Measurements from ENCODE around the gene SLIT3. TPM values are rescaled to one million over a fixed set of nuclear protein-coding genes. Genes with fewer than 3 reads are reported as not detected.

Gene SLIT3
- total and polyA plus RNA-seq, 9 of the 15 experiments (the other 6 are each of a cell fraction or from before 2014, with no cell fraction given): 0.01 to 0.04 TPM; not detected in 7

GRCh38 chr5:169013846-169014245 lies 287.1 kb downstream of the SLIT3 start:
- no peak overlapping the region for H3K9ac ChIP-seq (ENCODE audit: insufficient read depth in 1 of 2, low read depth in 2 of 2, low read length in 2 of 2)
- CTCF ChIA-PET (ENCODE audit: low intra/inter-chr PET ratio): no interaction called here
- no peak overlapping the region for H2AFZ ChIP-seq (ENCODE audit: low read depth, low read length)
- no TSS peak for BruUV-seq (replicated peaks)
- no peaks in the 10 kb centered on the region for H3K4me1 ChIP-seq (replicated peaks in 1 of 2; ENCODE audit: control insufficient read depth in 2 of 2, insufficient read depth in 2 of 2, low read length in 2 of 2)
- H3K4me3 ChIP-seq: no peak overlapping the region
- ATAC-seq: no peak
- intact Hi-C loops (cut with micrococcal nuclease) (no loop called here), in situ Hi-C loops (cut with MboI) (no loop called here)
- H3K79me2 ChIP-seq (ENCODE audit: control insufficient read depth, insufficient read depth, low read length): no peaks in the 10 kb centered on the region
- H3K27ac ChIP-seq (ENCODE audit: extremely low read depth, low read depth, low read length): no peak overlapping the region
- 0% methylated on average over 1 of the region's 1 CpG for WGBS (ENCODE audit: insufficient coverage, low coverage, missing lambda C conversion rate)
- no peaks in the 10 kb centered on the region for H4K20me1 ChIP-seq (replicated peaks; ENCODE audit: control insufficient read depth, insufficient read depth, low read length)
- no peak overlapping the region for H3K4me2 ChIP-seq (ENCODE audit: insufficient read depth, low read length)
- H3K9me1 ChIP-seq (ENCODE audit: control insufficient read depth, insufficient read depth, low read length): no peaks in the 10 kb centered on the region
- peaks cover 0 to 13% of the 10 kb centered on the region in 2 experiments; a peak in 2 of 5 replicates for H3K27me3 ChIP-seq (ENCODE audit: control insufficient read depth in 2 of 2, insufficient read depth in 2 of 2, low read length in 2 of 2)
- POLR2A ChIA-PET: interaction anchor here (0.7 kb wide), 1 partner anchor 986 kb away, joined by 3 read pairs; no protein-coding TSS in a partner anchor
- no peak for FAIRE-seq
- H3K9me3 ChIP-seq (replicated peaks; ENCODE audit: control insufficient read depth, insufficient read depth, low read depth, low read length): no peaks in the 10 kb centered on the region
- no peaks in the 10 kb centered on the region for H3K36me3 ChIP-seq (ENCODE audit: control insufficient read depth, insufficient read depth, low read length)
- no peak for DNase-seq (ENCODE audit: extremely low read depth in 1 of 4, low spot score in 3 of 4)
- TF ChIP-seq E2F6 (IDR thresholded peaks at IDR 0.05; ENCODE audit: borderline replicate concordance in 1 of 2, extremely low read depth in 1 of 2, insufficient read depth in 1 of 2, insufficient read length in 1 of 2, low read depth in 1 of 2, low read length in 1 of 2, poor library complexity in 1 of 2, severe bottlenecking in 1 of 2): no peak
- TF ChIP-seq MCM2 (IDR thresholded peaks at IDR 0.05; ENCODE audit: low read depth): no peak
- no peak for TF ChIP-seq WHSC1 (IDR thresholded peaks at IDR 0.05; ENCODE audit: low read length)
- no peak for TF ChIP-seq STAG1 (CRISPR knock-in tag; IDR thresholded peaks at IDR 0.05; ENCODE audit: borderline replicate concordance)
- no peak for TF ChIP-seq ZNF263 (CRISPR knock-in tag; IDR thresholded peaks at IDR 0.05; ENCODE audit: borderline replicate concordance)
- TF ChIP-seq TSHZ1 (CRISPR knock-in tag; IDR thresholded peaks at IDR 0.05): no peak
- TF ChIP-seq ZNF707 (CRISPR knock-in tag; conservative IDR thresholded peaks at IDR 0.05): no peak
- no peak for TF ChIP-seq CHD2 (IDR thresholded peaks at IDR 0.05; ENCODE audit: low read depth, low read length)
- TF ChIP-seq GATAD2B (IDR thresholded peaks at IDR 0.05; ENCODE audit: borderline replicate concordance): no peak
- TF ChIP-seq ZBTB8A (IDR thresholded peaks at IDR 0.05; ENCODE audit: partially characterized antibody): no peak
- no peak for TF ChIP-seq FIP1L1 (IDR thresholded peaks at IDR 0.05; ENCODE audit: low read depth, low read length, poor library complexity, severe bottlenecking)
- no peak for TF ChIP-seq SMAD2 (IDR thresholded peaks at IDR 0.05; ENCODE audit: low read depth, low read length)
- TF ChIP-seq BACH1 (tag; IDR thresholded peaks at IDR 0.05): no peak
- TF ChIP-seq ILF3 (IDR thresholded peaks at IDR 0.05; ENCODE audit: borderline replicate concordance): no peak
- no peak for TF ChIP-seq NFE2 (IDR thresholded peaks at IDR 0.05; ENCODE audit: low read depth)
- TF ChIP-seq E4F1 (CRISPR knock-in tag; IDR thresholded peaks at IDR 0.05; ENCODE audit: borderline replicate concordance): no peak
- no peak for TF ChIP-seq GTF2A2 (tag; IDR thresholded peaks at IDR 0.05)
